ENCODE data around the gene RAD1. TPM values are rescaled to one million over a fixed set of nuclear protein-coding genes. Genes with fewer than 3 reads are reported as not detected.

The RAD1 gene
- total RNA-seq, 4 donors from 2014 or later, result 22.8 to 66.9 (median 30.2) TPM

DNA sequence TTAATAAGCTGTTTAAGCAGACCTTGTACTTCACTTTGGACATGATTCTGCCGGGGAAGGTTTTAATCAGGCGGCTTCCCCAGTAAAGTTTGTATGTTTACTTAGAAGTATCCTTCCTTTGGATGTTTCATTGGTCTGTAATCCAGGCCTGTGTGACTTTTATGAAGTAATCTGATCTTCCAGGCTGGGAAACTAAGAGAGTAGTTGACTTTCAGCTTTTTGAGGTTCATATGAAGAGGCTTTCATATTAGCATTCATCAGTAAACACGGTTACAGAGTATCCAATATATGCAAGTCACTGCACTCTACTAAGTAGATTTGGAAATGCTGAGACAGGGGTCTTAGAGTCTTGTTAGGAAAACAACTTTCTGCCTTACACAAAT is 15.1 kb upstream of the RAD1 start:
- peaks cover 0 to 24% of the 10 kb centered on the region in 2 donors for H3K36me3 ChIP-seq
- peak overlapping the region; percentile 82 to 98 (median 96) for H3K27ac ChIP-seq
- no peaks in the 10 kb centered on the region for H3K27me3 ChIP-seq
- WGBS, 2 donors (ENCODE audit: low coverage in 1 of 2), result 0 to 4% methylated on average over 3 of the region's 3 CpGs
- no peaks in the 10 kb centered on the region for H3K9me3 ChIP-seq
- no peak for ATAC-seq
- TF ChIP-seq CTCF (IDR thresholded peaks at IDR 0.05), result no peak
- TF ChIP-seq POLR2A (IDR thresholded peaks at IDR 0.05), result no peak
- no peak for TF ChIP-seq POLR2AphosphoS5 (IDR thresholded peaks at IDR 0.05)
- no peak for TF ChIP-seq EP300 (IDR thresholded peaks at IDR 0.05)
- H3K4me1 ChIP-seq, result peaks cover 8 to 31% (median 9%) of the 10 kb centered on the region in 3 donors
- H3K4me3 ChIP-seq, result peak overlapping the region; percentile 60 to 90

- Histone ChIP-seq H3K36me3 (peaks cover 0 to 30% of the 10 kb centered on the region in 2 donors), H3K27ac (peak overlapping the region; percentile 82 to 98 (median 96)), H3K27me3 (no peaks in the 10 kb centered on the region), H3K4me1 (peaks cover 8 to 31% (median 9%) of the 10 kb centered on the region in 3 donors), H3K4me3 (peak overlapping the region; percentile 60 to 90), H3K9me3 (no peaks in the 10 kb centered on the region)
- TF ChIP-seq POLR2AphosphoS5 (IDR thresholded peaks at IDR 0.05), result peak; percentile 48
- TF ChIP-seq POLR2A (IDR thresholded peaks at IDR 0.05), result peak; percentile 36 to 62
- no peak for TF ChIP-seq CTCF (IDR thresholded peaks at IDR 0.05)
- peak; percentile 85 for ATAC-seq
- 0% methylated on average over 13 to 17 of the region's 70 CpGs for WGBS, 2 donors (ENCODE audit: low coverage in 1 of 2)
Observed at GRCh38 chr5:34929720-34930461, 14.6 kb upstream of the RAD1 start.

DNA sequence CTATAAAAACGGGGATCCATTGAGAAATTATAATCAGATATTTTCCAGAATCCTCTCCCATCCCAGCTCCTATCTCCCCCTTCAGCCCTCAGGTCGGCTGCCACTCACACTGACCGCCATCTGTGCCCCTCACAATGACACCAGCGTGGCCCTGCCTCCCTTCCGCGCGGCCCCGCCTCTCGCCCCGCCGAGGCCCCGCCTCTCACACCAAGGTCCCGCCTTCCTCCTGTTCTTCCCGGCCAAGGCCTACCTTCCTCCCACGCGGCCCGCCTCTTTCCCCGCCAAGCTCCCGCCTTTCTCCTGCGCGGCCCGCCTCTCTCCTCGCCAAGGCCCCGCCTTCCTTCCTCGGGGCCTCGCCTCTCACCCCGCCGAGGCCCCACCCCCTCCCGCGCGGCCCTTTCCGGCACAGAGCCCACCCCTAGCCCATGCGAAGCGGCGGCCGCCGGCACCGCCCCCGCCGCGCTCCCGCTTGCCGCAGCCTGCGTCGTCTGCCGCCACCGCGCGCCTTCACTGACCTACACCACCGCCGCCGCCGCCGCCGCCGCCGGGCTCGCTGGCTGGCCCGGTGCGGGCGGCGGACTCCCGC is 13.9 kb upstream of the RAD1 start, which contains the start of gene DNAJC21:
Gene DNAJC21, plus strand, starts transcription at position 426 of the 586 bp plus-strand sequence. CDS start 261 bp downstream, outside the sequence.
- Histone ChIP-seq H3K27ac (peak within 1 kb of the TSS; percentile 82 to 98 (median 96)), H3K4me1 (peaks cover 8 to 34% (median 9%) of the 10 kb centered on the region in 3 donors), H3K4me3 (peak within 1 kb of the TSS; percentile 60 to 90), H3K36me3 (peaks cover 0 to 35% of the 10 kb centered on the region in 2 donors), H3K9me3 (no peaks in the 10 kb centered on the region), H3K27me3 (no peaks in the 10 kb centered on the region)
- 0 to 1% methylated on average over 1 to 19 of the region's 63 CpGs for WGBS, 2 donors (ENCODE audit: low coverage in 1 of 2)
- TF ChIP-seq CTCF (IDR thresholded peaks at IDR 0.05) (no peak), POLR2AphosphoS5 (IDR thresholded peaks at IDR 0.05) (peak; percentile 79), POLR2A (IDR thresholded peaks at IDR 0.05) (no peak), EP300 (IDR thresholded peaks at IDR 0.05) (no peak)
- peak; percentile 97 for ATAC-seq

DNA sequence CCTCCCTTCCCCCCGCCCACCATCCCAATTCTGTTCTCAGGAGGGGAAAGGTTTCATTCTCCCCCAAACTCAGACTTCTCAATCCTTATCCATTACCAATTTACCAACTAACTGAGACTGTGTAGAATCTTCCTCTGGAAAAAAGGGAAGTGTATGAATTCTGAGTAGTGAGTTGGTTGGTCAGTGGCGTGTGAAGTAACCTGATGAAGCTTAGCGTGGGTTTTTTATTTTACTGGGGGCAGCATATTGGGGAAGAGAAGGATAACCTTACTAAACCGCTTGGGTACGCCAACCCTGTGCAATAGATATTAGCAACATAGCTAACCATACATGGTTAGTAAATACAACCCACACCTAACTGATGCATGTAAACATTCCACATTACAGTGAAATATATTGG is 13.0 kb upstream of the RAD1 start:
- TF ChIP-seq POLR2AphosphoS5 (IDR thresholded peaks at IDR 0.05) (no peak), CTCF (IDR thresholded peaks at IDR 0.05) (no peak), EP300 (IDR thresholded peaks at IDR 0.05) (no peak), POLR2A (IDR thresholded peaks at IDR 0.05) (no peak)
- Histone ChIP-seq H3K4me3 (no peak overlapping the region), H3K27ac (peak overlapping the region in 2 of 4 donors; percentile 96 to 98), H3K36me3 (peaks cover 0 to 37% of the 10 kb centered on the region in 2 donors), H3K9me3 (no peaks in the 10 kb centered on the region), H3K27me3 (no peaks in the 10 kb centered on the region), H3K4me1 (peaks cover 8 to 44% (median 9%) of the 10 kb centered on the region in 3 donors)
- ATAC-seq, result no peak
- 89 to 93% methylated on average over 2 to 5 of the region's 5 CpGs for WGBS, 2 donors (ENCODE audit: low coverage in 1 of 2)
